Lower lobe of right lung (tissue), 2 donors: ENCODE measurements around the gene CETN1. TPM values are rescaled to one million over a fixed set of nuclear protein-coding genes. Genes with fewer than 3 reads are reported as not detected.
A peak's percentile ranks its signal among the peaks of the same experiment; 100 is the strongest.

Experiments used
- ATAC-seq, 2 donors: fragments of 200-7000 bp; cut with Tn5 transposase; one replicate each; pipeline ENCODE4 v1.9.1; 2020 to 2022; ENCODE audit warnings: mild to moderate bottlenecking in 2 of 2, moderate library complexity in 2 of 2
- DNase-seq: peaks from one replicate; pipeline ENCODE4 v3.0.0-alpha.2; 2020
- H3K27ac ChIP-seq: fragments of 200-600 bp; one replicate; pipeline ENCODE4 v1.8.0; 2022
- H3K27me3 ChIP-seq: fragments of 200-600 bp; one replicate; pipeline ENCODE4 v1.8.0; 2022; ENCODE audit warnings: low read depth
- H3K36me3 ChIP-seq: fragments of 200-600 bp; one replicate; pipeline ENCODE4 v1.8.0; 2022; ENCODE audit warnings: mild to moderate bottlenecking
- H3K4me1 ChIP-seq: fragments of 200-600 bp; one replicate; pipeline ENCODE4 v1.8.0; 2022
- H3K4me3 ChIP-seq: fragments of 200-600 bp; one replicate; pipeline ENCODE4 v1.8.0; 2022; ENCODE audit warnings: mild to moderate bottlenecking
- H3K9me3 ChIP-seq: fragments of 200-600 bp; one replicate; pipeline ENCODE4 v1.8.0; 2022
- intact Hi-C: fragments of 100-400 bp; cut with DNase I; formaldehyde crosslinking; loops from one replicate; pipeline ENCODE4 v1.11.0; 2022
- total RNA-seq: library from RNA; stranded (reverse); fragmentation: NEBNext Ultra II Directional; extraction: Animal tissue kit (Norgen Biotek cat#: 25700); gene quantifications from one replicate; pipeline ENCODE4 v1.2.1, GENCODE V29; 2021
- TF ChIP-seq, protein P1 (sequence below): fragments of 200-600 bp; IDR thresholded peaks from one replicate; pipeline ENCODE4 v1.8.0; 2022; ENCODE audit warnings: antibody characterized with exemption, mild to moderate bottlenecking
- donor health status: DM: no; HTN: yes; CAD: no; lungs with severe emphysema.

The CETN1 gene
- total RNA-seq, 1 donor from 2014 or later: not detected

DNA sequence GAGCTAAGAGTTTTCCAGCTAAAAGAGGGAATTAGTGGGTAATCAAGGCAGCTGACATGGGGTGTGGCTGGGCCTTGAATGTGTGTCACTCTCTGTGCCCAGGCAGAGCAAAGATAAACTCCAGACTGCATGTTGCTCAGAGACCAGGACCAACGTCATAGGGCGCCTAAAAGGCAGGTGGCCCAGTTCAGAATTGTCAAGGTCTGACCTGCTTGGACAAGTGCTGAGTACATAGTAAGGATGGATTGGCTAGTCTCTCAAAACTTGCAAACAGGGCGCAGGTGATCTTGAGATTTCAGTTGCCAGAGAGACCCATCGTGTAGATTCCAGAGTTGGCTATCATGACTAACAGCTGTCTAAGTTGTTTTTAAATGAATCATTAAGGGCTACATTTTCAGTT is 35.6 kb downstream of the CETN1 start:
- Histone ChIP-seq H3K9me3 (no peaks in the 10 kb centered on the region), H3K27me3 (no peaks in the 10 kb centered on the region), H3K36me3 (no peaks in the 10 kb centered on the region), H3K4me1 (peaks cover 16% of the 10 kb centered on the region), H3K4me3 (no peak overlapping the region), H3K27ac (peak overlapping the region; percentile 50)
- TF ChIP-seq, protein P1, sequence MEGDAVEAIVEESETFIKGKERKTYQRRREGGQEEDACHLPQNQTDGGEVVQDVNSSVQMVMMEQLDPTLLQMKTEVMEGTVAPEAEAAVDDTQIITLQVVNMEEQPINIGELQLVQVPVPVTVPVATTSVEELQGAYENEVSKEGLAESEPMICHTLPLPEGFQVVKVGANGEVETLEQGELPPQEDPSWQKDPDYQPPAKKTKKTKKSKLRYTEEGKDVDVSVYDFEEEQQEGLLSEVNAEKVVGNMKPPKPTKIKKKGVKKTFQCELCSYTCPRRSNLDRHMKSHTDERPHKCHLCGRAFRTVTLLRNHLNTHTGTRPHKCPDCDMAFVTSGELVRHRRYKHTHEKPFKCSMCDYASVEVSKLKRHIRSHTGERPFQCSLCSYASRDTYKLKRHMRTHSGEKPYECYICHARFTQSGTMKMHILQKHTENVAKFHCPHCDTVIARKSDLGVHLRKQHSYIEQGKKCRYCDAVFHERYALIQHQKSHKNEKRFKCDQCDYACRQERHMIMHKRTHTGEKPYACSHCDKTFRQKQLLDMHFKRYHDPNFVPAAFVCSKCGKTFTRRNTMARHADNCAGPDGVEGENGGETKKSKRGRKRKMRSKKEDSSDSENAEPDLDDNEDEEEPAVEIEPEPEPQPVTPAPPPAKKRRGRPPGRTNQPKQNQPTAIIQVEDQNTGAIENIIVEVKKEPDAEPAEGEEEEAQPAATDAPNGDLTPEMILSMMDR: no peak
- peak; percentile 76 to 85 for ATAC-seq
- intact Hi-C loops: loop anchor here (10.0 kb wide), 1 partner anchor 331 kb away; no protein-coding TSS in a partner anchor
- no peak for DNase-seq

DNA sequence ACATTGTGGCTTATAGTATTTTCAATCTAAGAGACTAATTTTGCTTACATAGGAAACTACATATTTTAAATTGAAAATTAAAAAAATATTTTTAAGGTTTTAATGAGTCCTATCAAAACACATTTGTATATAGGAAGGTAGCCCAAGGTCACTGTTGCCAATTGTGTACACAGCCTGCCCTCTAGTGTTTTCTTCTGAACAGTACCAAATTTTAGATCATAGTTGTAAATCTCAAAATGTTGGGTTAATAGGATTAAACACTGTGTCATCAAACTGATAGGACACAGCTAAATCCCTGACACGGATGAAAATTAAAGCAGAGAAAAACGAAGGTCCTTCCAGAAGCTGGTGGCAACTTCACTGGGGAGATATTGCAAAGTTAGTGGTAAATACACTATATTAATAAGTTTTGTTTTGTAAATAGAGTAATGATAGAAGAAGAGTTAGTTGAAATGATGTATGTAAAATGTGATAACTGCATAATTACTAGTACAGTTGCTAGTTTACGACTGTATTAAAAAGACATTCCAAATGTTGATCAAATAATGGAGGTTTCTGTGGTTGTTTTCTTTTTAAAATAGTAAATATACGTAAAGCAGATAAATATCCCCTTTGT is 36.3 kb downstream of the CETN1 start:
- no peak overlapping the region for H3K27ac ChIP-seq
- no peak overlapping the region for H3K4me3 ChIP-seq
- ATAC-seq (peak; percentile 81 to 85), DNase-seq (no peak)
- TF ChIP-seq, protein P1: peak; percentile 68
- H3K4me1 ChIP-seq: peaks cover 16% of the 10 kb centered on the region
- intact Hi-C loops: loop anchor here (10.0 kb wide), 1 partner anchor 332 kb away; no protein-coding TSS in a partner anchor
- H3K9me3 ChIP-seq: no peaks in the 10 kb centered on the region
- no peaks in the 10 kb centered on the region for H3K36me3 ChIP-seq
- H3K27me3 ChIP-seq: no peaks in the 10 kb centered on the region

DNA sequence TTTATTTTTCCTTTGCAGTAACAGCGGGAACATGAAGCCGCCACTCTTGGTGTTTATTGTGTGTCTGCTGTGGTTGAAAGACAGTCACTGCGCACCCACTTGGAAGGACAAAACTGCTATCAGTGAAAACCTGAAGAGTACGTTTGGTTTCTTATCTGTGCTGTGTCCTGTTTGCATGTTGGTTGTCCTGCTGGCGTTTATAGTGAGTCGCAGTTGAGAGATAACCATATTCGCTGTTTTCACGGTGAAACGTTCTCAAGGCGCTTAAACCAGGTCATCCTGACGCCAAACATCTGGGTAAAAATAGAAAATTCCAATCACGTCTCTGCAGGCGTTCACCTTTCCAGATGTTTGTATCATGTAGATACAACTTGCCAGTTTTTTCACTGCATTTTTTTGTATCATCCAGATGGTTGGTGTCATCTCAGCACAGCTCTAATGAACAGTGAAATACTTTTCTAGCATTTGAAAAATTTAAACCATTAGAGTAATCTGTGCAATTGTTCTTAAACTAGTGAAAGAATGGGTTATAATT is 37.9 kb downstream of the CETN1 start:
- no peaks in the 10 kb centered on the region for H3K36me3 ChIP-seq
- intact Hi-C loops: loop anchor here (10.0 kb wide), 1 partner anchor 333 kb away; no protein-coding TSS in a partner anchor
- peaks cover 16% of the 10 kb centered on the region for H3K4me1 ChIP-seq
- H3K9me3 ChIP-seq: no peaks in the 10 kb centered on the region
- TF ChIP-seq, protein P1: no peak
- H3K27me3 ChIP-seq: no peaks in the 10 kb centered on the region
- H3K4me3 ChIP-seq: no peak overlapping the region
- no peak for ATAC-seq
- DNase-seq: no peak
- H3K27ac ChIP-seq: no peak overlapping the region

DNA sequence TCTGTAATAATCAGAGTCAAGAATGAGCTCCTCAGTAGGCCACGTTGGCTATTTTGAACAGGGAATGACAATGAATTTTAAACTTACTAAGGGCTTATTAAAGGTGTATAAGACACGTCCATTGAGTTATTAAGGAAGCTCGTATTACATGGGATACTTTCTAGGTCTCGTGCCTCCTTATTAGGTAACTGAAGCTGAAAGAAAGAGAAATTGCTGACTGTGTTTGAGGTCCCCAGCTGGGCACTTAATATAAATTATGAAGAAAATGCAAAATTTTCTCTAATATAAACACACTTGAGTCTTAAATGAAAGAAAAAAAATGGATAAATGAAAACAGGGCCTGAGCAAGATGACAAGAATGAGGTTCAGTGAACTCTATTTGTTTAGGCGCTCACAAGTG is 38.4 kb downstream of the CETN1 start:
- H3K9me3 ChIP-seq: no peaks in the 10 kb centered on the region
- DNase-seq: no peak

GRCh38 chr18:621291-622043 is 41.3 kb downstream of the CETN1 start:
- intact Hi-C loops: loop anchor here (10.0 kb wide), 1 partner anchor 213 kb away; no protein-coding TSS in a partner anchor
- Histone ChIP-seq H3K4me3 (no peak overlapping the region), H3K4me1 (no peaks in the 10 kb centered on the region), H3K36me3 (no peaks in the 10 kb centered on the region), H3K9me3 (no peaks in the 10 kb centered on the region), H3K27ac (no peak overlapping the region), H3K27me3 (no peaks in the 10 kb centered on the region)
- peak in 1 of 2 donors; percentile 43 for ATAC-seq
- no peak for DNase-seq
- TF ChIP-seq, protein P1: no peak

More for the DNA sequence above, 38.4 kb downstream of the CETN1 start:
- TF ChIP-seq, protein P1: no peak
- intact Hi-C loops: loop anchor here (10.0 kb wide), 1 partner anchor 334 kb away; no protein-coding TSS in a partner anchor
- H3K4me1 ChIP-seq: peaks cover 16% of the 10 kb centered on the region
- H3K36me3 ChIP-seq: no peaks in the 10 kb centered on the region
- no peak for ATAC-seq
- H3K27ac ChIP-seq: no peak overlapping the region
- no peaks in the 10 kb centered on the region for H3K27me3 ChIP-seq
- H3K4me3 ChIP-seq: no peak overlapping the region
